AG09309 (cell line): Measurements from ENCODE around the gene GADD45A.
A peak's percentile ranks its signal among the peaks of the same experiment; 100 is the strongest.

Experiments used
- DNase-seq: peaks from one replicate; pipeline ENCODE4 v3.0.0-alpha.2; 2010; ENCODE audit warnings: low read depth
- H3K4me3 ChIP-seq: 2 replicates; pipeline ENCODE4 v1.5.1; 2011; ENCODE audit warnings: mild to moderate bottlenecking, low read depth, low read length, moderate library complexity; ENCODE audit not compliant: control insufficient read depth
- TF ChIP-seq, protein P1 (sequence below): IDR thresholded peaks from 2 replicates; pipeline ENCODE4 v1.5.1; 2011; ENCODE audit warnings: mild to moderate bottlenecking, low read depth, low read length, inconsistent platforms; ENCODE audit not compliant: insufficient read depth, control insufficient read depth; ENCODE audit errors: missing control alignments

The GADD45A gene

DNA sequence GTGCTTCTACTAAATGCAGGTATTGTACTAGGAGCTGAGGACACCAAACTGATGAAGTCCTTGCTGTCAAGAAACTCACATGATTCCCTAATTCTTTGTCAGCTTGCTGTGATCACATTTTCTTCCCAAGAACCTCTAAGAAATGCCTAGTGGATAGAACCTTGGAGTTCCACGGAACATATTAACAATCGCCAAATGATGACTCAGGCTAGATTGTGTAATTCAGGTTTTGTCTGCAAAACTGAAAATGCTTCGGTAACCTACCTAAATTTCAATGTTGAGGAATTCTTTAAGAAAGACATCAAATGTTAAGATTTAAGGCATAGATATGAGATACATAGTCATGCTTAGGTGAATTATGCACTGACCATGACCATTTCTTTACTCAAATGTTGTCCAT, 1.7 kb upstream of the GADD45A start:
- DNase-seq, result no peak
- TF ChIP-seq, protein P1, sequence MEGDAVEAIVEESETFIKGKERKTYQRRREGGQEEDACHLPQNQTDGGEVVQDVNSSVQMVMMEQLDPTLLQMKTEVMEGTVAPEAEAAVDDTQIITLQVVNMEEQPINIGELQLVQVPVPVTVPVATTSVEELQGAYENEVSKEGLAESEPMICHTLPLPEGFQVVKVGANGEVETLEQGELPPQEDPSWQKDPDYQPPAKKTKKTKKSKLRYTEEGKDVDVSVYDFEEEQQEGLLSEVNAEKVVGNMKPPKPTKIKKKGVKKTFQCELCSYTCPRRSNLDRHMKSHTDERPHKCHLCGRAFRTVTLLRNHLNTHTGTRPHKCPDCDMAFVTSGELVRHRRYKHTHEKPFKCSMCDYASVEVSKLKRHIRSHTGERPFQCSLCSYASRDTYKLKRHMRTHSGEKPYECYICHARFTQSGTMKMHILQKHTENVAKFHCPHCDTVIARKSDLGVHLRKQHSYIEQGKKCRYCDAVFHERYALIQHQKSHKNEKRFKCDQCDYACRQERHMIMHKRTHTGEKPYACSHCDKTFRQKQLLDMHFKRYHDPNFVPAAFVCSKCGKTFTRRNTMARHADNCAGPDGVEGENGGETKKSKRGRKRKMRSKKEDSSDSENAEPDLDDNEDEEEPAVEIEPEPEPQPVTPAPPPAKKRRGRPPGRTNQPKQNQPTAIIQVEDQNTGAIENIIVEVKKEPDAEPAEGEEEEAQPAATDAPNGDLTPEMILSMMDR, result no peak
- no peak overlapping the region for H3K4me3 ChIP-seq

DNA sequence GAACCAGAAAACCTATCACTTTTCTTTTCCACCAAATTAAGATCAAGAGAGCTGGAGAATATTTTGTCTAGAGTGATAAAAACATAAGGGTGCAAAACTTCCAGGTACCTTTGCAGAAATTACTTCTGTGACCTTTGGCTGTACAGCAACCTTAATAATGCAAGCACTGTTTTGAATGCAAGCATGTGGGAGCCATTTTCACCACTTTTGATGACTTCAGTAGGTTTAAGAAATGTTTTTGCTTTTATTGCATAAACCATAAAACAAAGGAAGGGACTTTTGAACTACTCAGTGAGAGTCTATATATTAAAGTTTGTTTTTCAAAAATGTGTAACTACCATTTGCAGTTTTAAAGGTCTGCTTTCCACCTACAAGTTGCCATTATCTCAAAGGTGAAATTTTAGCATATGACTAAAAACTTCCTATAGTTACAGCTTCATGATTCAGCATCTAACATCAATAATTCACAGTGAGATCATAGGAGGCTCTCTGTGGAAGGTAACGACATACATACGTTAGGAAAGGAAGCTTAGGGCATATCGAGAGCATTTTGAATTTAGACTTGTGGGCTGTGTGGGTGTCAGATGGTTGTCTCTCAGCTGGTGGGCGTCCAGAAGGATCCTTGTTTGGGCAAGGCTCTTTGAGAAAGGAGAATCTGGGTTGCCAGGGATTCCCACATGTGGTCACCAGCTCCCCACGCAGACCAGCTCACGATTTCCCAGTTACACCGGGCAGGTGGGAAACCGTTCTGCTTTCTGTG, 1.1 kb upstream of the GADD45A start:
- no peak for DNase-seq
- H3K4me3 ChIP-seq, result peak overlapping the region; percentile 39
- TF ChIP-seq, protein P1, result no peak

DNA sequence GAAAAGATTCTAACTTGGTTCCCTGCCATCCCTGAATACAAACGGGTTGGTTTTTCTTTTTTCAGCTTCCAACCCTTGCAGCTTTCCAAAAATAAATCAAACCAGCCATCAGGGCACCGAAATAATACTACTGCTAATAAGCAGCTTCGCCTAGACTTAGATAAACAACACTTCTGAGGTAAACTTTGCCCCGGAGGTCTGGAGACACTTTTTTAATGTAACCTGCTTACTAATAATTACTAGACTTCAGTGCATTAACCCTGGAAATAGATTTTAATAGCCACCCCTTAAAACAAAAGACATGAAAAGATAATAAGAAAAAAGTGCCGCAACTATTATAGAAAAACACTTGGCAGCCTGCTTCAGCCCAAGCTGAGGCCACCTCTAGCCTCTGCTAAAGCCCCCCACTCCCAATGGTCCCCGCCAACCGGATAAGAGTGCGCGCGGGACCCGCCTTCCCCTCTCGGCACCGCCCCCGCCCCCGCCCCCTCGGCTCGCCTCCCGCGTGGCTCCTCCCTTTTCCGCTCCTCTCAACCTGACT, 405 bp upstream of the GADD45A start:
- no peak for DNase-seq
- peak overlapping the region; percentile 39 for H3K4me3 ChIP-seq
- TF ChIP-seq, protein P1, result no peak

DNA sequence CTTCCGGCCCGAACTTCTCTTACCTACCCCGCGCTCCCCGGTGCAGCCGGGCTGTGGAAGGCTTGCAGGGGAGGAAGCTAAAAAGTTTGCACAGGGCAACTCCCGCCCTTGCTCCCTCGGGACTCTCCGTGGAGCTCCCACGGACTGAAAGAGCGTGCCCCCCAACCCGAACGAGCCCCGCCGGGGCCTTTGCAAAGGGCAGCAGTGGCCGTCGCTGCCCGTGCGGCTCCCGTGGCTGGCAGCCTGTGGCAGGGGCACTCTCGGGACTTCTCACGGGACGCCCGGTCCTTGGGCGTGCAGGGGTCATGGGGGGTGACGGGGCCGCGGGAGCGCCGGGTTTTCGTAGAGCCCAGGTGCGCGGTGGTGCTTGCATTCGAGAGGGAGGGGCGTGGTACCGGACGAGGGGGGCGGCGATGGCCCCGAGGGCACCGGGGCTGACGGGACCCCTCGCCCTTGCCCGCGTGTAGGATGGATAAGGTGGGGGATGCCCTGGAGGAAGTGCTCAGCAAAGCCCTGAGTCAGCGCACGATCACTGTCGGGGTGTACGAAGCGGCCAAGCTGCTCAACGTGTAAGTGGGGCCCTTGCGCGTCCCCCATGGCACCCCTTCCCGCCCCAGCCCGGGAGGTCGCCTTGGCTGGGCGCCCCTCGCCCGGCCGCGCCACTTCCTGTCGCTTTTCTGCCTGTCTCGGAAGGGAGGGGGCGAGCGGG, 711 bp downstream of the GADD45A start:
- TF ChIP-seq, protein P1, result no peak
- no peak for DNase-seq
- peak overlapping the region; percentile 98 for H3K4me3 ChIP-seq

DNA sequence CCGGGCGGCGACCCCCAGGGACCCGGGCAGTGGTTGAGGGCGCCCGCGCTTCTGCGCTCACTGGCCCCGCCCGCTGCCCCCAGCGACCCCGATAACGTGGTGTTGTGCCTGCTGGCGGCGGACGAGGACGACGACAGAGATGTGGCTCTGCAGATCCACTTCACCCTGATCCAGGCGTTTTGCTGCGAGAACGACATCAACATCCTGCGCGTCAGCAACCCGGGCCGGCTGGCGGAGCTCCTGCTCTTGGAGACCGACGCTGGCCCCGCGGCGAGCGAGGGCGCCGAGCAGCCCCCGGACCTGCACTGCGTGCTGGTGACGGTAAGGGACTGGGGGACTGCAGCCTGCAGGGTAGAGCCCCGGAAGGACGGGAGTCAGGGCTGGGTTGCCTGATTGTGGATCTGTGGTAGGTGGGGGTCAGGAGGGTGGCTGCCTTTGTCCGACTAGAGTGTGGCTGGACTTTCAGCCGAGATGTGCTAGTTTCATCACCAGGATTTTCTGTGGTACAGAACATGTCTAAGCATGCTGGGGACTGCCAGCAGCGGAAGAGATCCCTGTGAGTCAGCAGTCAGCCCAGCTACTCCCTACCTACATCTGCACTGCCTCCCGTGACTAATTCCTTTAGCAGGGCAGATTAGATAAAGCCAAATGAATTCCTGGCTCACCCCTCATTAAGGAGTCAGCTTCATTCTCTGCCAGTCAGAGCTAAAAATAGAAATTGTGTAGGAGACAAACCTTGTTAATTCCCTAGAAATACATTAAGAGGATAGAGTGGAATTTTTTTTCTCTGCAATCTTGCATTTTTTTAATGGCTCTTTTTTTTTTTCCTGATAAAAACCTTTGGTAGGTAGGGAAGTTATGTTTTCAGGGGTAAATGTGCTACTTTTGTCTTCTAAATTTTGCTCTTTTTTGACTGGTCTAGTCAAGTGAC, 1.5 kb downstream of the GADD45A start:
- peak; percentile 99 for DNase-seq
- peak overlapping the region; percentile 98 for H3K4me3 ChIP-seq
- TF ChIP-seq, protein P1, result no peak

DNA sequence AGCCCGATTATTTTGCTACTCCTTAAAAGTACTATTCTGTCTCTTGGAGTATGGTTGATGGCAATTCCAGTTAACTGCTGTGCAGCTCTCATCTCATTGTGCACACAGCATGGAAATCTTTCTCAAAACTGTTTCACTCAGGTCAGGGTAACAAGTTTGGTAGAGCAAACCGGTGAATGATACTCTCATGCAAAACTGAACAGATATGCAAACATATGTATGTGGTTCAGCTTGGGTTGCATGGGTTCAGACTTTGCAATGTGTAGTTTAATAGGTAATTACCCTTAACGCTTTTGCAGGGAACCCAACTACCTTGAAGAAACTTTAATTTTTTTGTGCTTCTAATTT, 2.2 kb downstream of the GADD45A start:
- no peak for DNase-seq
- H3K4me3 ChIP-seq, result peak overlapping the region; percentile 98
- TF ChIP-seq, protein P1, result no peak
